NOMO-1 (cell line): ENCODE data around the gene NPBWR2.
"Not testable (repeated sequence)": the region's sequence is repeated elsewhere in the genome, so short reads cannot be mapped to it uniquely, and the experiment has no call there.

Experiments used
- DNase-seq, 2 experiments: peaks; one replicate each; lab custom pipeline; 2025; ENCODE audit not compliant: unreplicated experiment in 2 of 2; lab: John Stamatoyannopoulos, UW

Gene NPBWR2

DNA sequence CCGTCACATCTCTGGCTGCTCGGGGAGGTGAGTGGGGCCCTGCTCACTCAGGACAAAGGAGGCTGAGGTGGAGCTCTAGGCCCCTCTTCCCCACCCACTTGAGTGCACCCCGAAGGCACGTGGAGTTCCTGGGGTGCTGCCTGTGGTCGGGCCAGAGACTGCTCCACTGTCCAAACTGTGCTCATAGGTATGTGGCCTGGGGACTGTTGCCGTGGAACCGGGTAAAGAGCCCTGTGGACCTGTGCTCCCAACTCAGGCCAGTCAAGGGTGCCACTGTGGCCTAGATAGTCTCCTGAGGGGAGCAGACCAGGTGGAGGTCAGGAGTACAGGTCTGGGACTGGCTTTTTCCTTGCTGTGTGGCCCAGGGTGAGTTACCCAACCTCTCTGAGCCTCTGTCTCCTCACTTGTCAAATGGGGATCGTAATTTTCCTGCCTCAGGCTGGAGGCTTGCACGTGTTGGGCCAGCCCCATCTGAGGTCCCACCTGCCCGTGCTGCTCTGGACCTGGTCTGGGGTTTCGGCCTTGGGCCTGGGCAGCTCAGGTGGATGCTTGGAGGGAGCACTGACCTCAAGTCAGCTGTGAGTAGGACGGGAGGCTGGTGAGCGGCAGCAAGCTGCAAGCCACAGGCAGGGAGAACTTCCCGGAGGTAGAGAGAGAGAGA, 12.4 kb upstream of the NPBWR2 start:
- no peak for DNase-seq

DNA sequence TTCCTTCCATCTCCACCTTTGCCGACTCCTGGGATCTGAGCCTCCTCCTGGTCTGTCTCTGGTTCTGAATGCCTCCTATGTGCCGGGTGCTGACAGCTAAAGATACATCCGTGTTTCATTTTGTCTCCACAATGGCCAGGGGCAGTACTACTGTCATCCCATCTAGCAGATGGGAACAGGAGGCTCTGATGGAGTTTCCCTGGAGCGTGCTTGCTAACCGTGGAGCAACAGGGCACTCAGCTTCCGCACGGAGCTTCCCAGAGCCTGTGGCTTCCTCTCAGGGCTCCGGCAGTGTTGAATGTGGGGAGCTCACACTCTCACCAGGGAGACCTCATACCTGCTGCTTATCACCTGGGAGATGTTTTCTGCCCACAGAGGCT, 11.9 kb upstream of the NPBWR2 start:
- DNase-seq: no peak

DNA sequence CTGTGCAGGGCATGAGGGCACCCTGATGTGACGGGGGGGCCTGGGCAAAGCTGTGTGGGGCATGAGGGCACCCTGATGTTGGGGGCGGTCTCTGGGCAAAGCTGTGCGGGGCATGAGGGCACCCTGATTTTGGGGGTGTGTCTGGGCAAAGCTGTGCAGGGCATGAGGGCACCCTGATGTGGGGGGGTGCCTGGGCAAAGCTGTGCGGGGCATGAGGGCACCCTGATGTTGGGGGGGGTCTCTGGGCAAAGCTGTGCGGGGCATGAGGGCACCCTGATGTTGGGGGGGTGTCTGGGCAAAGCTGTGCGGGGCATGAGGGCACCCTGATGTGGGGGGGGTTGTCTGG, 10.0 kb upstream of the NPBWR2 start:
- not testable (repeated sequence) for DNase-seq

DNA sequence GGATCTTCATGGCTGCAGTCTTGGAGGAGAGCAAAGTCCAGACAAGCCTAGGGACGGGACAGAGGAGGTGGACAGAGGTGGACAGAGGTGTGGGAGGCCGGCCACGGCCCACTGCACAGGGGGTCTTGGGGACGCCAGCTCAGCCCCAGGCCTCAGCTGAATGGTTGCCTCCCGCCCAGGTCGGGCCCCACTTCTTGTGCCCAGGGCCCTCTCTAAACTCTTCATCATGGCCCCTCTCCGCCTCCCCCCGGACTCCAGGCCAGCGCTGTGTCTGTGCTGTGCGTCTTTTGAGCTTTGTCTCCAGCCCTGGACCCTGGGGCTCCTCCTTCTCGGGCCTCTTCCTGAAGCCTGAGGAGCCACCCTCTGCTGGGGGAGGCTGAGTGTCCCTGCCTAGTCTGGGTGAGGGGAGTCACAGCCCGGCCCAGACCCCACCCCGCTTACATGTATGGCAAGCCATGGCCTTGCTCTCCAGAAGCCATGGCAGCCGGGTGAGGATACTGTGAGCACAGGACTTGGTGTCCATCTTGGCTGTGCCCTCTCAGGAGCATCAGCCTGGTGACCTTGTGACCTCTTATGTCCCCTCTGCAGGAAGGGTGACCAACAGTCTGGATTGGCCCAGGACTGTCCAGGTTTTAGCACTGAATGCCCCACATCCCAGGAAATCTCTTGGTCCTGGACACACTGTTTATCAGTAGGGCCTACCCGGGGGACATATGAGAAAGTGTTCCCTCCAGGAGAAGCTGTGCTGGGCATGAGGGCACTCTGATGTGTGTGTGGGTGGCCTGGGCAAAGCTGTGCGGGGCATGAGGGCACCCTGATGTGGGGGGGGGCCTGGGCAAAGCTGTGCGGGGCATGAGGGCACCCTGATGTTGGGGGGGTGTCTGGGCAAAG, 9.4 kb upstream of the NPBWR2 start:
- DNase-seq: no peak

DNA sequence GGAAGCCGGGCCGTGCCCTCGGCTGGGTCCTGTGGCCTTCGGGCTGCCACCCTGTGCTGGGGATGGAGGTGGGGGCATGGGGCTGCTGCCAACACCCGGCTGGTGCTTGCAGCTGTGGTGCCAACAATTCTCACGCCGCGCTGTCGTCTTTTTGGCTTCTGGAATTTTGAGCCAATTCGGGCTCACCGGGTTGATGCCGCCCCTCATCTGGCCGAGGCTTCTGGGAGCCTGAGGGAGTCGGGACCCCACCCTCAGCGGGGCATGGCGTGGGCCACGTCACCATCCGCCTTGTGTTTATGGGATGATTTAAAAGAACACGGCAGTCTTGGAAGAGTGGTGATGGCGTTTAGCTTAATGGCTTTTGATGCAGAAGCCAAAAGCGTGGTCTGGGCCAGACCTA, 8.7 kb upstream of the NPBWR2 start:
- DNase-seq: no peak

DNA sequence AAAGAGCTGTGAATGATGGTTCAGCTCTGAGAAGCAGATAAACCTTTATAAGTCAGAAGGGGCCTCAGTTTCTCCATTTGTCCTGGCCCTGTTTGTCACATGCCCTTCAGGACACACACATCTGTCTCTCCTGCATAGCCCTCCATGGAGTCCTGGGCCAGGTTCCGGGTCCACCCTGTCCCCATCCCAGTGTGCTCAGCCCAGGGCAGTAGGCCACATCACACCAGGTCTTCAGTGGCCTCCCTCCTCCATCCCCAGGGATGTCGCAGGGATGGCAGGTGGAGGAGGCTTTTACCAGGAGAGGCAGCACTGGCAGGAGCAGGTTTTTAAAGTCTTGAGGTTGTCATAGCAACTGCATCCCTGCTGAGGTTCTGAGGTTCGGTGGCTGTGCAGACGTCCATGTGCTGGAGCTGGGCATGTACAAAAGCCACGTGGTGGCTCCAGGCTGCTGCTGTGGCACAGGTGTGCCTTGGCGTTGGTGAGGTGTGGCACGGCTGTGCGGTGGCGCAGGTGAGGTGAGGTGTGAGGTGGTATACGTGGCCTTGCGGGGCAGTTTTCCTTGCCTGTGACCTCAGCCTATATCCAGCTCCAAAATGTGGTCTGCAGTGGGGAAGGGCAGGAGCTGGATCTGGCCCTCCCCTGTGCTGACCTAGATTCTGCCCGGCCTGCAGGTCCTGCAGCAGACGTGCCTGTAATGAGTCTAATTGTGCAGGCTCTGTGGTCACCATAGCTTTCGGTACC, 8.0 kb upstream of the NPBWR2 start:
- DNase-seq: no peak

DNA sequence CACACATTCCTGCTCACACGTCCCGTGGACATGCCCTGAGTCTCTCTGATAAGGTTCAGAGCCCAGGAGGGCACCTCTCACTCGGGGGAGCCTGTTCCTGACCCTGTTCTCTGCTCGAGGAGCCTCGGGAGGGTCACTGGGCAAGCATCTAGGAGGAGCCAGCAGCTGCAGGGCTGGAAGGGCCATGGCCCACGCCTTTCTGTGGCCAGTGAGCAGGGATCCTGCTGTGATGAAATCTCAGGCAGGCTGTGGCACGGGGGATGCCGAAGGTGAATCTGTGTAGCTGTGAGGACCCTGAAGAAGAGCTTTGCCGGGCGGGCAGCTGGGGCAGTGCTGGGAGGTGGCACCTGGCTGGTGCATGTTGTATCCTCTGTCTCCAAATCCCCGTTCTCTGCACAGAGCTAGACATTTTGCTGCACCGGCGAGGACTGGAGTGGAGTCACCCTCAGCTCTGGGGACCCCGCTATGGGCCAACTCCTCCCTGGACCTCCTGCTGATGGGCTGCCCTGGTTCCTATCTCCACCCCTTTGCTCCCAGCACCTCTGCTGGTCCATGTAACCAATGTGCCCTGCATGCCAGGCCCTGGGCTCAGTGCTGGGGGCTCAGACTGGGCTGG, 7.1 kb upstream of the NPBWR2 start:
- no peak for DNase-seq

DNA sequence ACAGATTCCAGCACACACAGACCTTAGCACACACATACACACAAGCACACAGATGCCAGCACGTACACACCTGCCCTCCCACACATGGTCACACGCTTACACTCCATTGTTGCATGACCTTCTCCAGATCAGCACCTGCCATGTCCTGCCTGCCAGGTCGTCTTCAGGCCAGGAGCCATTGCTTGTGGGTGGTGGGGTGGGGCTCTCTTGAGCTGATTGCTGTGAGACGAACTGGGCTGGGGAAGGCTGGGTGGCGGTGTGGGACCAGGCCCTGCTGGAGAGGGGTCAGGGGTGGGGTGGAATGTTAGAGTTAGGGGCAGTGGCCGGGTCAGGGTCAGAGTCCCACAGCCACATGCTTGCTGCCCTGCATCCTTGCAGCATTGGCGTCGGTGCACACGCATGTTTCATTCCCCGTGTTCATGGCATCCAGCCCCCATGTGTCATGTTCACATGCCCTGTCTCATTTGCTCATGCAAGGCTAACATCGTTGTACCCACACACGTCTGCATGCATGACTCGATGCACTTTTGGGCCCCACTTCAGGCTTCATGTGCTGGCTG, 6.5 kb upstream of the NPBWR2 start:
- DNase-seq: no peak

DNA sequence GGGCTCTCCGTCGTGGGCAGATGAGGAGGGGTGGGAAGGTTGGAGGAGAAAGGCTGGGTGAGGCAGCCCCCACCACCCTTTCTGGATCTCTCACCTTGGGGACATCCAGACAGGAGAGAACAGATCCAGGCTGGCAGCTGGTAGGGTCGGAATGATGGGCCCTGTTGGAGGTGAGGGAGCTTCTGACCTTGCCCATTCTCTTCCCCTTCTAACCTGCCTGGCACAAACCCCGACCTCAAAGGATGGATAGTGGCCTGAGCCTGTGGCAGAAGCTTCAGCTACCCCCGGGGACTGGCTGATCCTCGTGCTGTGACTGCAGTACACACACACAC, 6.0 kb upstream of the NPBWR2 start:
- no peak for DNase-seq

DNA sequence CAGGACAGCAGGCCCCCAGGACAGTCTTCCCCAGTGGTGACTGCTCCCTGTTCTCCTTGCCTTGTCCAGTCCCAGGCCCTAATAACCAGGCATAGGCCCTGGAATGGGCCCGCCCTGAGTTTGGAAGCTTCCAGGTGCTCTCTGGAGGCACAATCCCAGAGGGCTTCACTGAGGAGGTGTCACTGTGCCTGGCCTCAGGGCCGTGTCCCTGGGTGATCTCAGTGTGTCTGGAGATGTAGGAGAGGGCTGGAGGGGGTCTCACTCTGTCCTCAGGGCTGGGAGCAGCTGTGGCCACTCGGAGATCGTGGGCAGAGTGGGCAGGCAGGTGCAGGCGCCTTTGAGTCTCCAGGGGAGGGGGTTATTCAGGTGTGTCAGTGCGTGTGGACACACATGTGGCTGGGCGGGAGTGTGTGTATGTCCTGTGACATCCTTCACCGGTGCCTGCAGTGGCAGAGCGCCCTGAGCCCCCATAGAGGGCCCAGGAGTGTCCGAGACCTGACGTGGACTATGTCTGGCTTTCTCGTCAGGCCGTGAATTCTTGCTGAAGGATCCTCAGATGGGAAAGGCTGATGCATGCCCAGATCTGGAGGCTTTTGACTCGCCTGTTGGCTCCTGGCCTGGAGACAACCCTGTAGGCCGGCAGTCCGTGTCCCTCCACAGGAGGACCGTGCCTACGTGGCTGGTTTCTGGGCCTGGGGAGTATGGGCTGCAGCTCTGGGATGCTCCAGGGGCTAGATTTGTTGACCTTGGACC, 5.5 kb upstream of the NPBWR2 start:
- no peak for DNase-seq

DNA sequence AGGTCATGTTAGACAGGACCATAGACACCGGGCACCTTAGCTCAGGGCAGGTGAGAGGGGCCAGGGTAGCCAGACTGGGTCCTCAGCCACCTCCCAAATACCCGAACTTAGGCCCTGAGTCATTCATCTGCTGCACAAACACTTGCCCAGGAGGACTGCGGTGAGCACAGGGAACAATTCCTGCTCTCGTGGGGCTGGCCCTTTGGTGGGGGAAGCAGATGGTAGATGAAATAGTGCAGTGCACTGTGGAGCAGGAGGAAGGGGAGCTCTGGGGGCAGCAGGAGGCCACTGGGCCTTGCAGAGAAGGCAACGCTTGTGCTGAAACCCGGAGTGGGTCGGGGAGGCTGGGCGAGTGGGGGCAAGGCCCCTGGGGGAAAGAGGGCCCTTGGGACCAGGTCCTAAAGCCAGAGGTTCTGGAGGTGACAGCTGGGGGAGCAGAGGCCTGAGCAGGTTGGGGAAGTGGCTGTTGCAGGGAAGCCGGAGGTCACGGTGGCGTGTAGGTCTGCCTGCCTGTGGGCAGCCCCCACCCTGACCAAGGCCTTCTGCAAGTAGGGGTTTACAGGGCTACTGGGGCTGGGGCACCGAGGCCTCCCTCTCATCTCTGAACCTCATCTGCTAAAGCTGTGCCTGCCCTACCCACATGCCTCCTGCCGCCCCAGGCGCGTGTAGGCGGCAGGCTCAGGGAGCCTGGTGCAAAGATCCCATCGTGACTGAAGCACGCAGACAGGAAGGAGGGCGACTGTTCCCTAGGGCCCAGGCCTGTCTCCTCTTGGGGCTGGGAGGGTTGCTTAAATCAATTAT, 4.7 kb upstream of the NPBWR2 start:
- no peak for DNase-seq

DNA sequence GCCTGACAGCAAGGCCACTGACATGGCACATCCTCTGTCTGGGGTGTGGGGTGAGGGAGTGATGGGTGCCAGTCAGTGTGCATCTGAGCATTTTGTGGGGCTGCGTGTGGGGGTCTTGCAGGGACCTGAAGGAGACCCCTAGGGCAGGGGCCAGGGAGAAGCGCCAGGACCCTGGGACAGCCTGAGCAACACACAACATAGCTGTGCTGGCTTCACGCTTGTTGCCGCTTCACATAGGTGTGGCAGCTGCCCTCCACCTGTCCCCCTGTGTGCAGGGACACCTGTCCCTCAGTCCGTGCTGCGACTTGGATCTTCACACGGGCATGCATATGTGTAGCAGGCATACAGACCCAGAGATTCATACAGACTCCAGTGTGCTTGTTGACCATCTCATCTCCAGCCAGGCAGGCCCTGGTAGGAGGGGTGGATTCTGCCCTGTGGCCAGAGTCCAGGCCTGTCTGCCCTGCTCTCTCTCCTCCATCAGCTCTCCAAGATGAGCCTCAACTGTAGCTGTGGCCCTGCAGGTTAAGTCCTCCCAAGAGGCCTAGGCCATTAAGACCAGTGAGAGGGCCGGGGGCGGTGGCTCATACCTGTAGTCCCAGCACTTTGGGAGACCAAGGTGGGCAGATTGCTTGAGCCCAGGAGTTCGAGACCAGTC, 3.2 kb upstream of the NPBWR2 start:
- no peak for DNase-seq

DNA sequence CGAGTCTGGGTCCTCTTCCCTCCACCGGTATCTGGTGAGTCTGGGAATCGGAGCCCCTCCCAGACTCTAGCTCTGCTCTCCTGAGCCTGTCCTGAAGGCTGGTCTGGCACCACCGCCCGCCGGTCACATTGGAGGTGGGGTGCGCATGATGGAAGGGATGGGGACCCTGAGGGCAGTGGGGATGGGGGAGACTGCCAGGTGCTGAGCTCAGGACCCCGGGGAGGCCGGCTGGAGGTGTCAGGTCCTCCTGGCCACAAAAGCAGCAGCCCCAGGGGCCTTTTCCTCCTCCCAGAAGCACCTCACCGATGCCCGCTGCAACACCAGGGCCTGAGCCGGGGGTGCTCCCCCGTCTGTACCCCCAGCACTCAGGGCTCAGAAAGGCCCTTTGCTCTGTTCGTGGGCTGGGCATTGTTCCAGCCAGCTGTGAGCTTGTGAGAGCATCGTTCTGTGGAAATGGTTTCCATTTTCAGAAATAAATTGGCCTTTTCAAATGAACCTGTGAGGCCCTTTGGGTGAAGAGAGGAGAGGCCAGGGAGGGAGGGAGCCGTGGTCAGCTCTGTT, 2.5 kb upstream of the NPBWR2 start:
- DNase-seq: no peak

DNA sequence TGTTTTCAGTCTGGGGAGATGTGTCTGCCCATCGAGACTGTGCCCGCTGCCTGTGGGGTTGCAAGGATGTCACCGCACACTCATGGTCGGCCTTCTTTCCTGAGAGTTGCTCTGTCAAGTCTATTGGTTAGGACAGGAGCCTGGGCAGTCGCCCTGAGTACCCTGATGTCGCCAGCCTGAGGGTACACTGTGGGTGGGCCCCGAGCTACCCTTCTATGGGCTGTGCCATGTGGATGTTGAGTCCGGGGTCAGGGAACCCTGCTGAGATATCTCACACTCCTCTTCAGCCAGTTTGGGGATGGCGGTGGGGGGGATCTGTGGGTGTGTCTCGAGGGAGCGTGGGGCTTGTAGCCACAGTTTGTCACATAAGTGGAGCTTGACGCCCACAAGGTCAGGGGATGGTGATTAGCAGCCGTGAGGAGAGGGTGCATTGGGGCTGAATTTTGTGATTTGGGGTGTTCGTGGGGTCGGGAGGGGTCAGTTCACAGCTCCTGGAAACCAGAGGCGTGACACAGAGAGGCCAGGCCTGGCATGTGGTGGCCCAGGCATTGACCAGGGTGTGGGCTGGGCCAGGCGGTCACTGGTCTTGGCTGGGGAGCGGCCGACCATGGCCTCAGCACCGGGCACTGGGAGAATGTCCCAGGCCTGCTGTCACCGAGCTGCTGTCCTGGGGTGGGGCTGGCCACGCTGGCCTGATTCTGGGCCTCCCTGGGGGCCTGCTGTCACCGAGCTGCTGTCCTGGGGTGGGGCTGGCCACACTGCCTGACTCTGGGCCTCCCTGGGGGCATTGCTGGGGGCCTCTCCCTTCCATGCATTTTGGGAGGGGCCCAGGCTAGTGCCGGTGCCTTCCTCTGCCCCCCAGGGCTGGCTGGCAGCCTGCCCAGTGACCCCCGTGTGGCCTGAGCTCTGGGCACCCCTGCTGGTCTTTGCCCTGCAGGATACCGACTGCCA, 1.6 kb upstream of the NPBWR2 start:
- no peak for DNase-seq

DNA sequence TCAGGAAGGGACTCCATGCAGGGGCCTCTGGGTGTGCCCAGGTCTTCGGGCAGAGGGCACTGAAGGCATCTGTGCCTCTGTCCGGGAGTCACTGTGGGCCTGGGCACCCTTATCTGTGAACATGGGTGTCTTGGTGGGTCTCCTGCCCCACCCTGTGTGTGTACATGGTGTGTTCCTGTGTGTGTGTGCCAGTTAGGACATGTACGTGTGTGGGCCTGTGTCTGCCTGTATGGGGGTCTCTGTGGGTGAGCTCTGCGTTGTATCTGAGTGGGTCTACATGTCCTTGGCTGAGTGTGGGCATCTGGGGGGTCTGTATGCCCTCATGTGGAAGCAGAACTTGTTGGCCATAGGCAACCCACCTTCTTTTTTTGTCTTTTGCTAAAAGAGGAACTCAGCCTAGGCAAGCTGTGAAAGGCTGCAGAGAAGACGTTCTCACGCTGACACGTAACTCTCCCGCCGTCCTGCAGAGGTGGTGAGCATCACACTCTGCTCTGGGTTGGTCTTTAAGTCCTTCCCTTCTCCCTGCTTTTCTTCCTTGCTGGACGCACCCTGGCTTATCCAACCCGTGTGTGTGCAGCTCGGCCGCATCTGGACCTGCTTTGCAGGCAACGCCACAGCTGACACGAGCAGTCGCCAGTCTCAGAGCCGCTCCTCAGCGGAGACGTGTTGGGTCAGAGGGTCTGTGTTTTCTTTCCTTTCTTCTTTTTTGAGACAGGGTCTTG, 532 bp upstream of the NPBWR2 start:
- peak; percentile 76 to 77 for DNase-seq

DNA sequence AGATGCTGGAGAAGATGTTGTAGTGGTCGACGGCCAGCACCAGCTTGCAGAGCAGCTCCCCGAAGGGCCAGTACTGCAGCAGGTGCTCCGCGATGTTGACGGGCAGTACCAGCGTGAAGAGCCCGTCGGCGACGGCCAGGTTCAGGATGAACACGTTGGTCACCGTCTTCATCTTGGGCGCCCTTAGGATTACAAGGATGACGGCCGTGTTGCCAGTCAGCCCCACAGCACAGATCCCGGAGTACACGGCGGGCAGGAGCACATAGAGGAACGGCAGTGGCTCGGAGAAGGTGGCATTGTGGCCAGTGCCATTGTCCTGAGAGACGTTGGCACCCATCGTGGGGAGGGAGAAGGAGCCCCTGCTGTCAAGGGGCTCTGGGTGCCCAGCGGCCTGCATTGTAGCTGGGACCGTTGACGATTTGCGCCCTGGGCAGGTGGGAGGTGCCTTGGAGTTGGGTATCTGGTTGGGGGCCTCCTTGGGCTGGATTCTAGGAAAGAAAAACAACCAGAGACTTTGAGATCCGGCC, 867 bp downstream of the NPBWR2 start:
- no peak for DNase-seq
